8988T (cell line): Measurements from ENCODE around the gene PSMD13.
"Not testable (repeated sequence)": the region's sequence is repeated elsewhere in the genome, so short reads cannot be mapped to it uniquely, and the experiment has no call there.

Source experiments
- DNase-seq: peaks from one replicate; pipeline ENCODE4 v3.0.0; 2011

Gene PSMD13

DNA sequence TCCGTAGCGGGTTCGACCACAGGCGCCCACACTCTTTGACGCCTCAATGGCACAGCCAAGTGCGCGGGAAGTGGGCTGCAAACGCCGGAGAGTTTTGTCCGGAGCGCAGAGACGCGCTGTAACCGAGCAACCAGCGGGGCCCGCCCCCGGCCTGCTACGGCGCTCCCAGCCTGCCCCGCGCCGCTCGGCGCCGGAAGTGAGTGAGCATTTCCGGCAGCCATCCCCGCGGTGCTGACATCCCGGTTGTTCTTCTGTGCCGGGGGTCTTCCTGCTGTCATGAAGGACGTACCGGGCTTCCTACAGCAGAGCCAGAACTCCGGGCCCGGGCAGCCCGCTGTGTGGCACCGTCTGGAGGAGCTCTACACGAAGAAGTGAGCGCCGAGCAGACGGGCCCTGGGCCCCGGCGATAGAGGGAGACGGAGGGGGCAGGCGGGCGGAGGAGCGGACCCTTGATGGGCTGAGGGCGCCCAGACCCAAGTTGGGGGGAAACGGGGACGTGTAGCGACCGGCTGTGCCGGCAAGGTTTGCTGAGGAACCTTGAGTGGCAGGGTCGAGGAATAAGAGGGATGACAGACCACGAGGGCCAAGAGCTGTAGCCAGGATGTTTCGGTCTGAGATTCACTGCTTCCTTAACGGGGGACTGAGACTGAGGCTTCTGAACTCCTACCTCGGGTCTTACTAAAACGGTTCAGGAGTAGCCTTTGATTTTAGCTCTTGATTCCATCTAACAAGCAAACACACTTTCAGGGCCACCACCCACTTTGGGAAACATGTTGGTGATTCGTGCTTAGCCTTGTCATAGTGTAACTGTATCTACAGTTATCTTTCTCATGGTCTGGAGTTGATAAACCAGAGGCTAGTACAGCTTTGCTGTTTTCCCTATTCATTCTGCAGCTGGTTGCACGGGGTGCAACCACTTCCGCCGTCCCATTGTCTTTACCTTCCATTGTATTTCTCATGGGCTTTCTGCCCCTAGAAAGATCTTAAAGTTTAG lies at the start of gene PSMD13:
Gene PSMD13 (plus strand): TSS at position 203 of the 994 bp plus-strand sequence. CDS start 74 bp downstream, at position 277.
- DNase-seq: peak; percentile 97

- DNase-seq: not testable (repeated sequence)
Measured at GRCh38 chr11:189200-189783, 47.5 kb upstream of the PSMD13 start.

GRCh38 chr11:189843-190311 lies 46.9 kb upstream of the PSMD13 start:
- not testable (repeated sequence) for DNase-seq

DNA sequence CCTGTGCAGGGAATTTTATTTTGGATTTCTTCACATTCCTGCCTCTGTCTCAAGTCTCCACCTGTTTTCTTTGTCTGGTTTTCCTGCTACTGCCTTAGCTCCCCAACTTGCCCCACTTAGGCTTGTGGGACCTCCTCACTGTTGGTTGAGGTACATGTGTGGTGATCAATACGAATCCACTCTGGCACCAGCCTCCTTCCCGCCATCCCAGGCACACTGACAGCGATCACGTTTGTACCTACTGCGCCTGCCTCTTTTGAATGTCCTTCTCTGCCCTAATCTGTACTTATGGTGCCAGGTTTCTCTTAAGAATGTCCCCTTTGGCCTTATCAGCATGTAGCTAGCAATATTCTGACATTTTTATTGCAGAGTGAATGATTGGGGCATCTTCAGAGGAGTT lies 46.2 kb upstream of the PSMD13 start:
- DNase-seq: not testable (repeated sequence)

DNA sequence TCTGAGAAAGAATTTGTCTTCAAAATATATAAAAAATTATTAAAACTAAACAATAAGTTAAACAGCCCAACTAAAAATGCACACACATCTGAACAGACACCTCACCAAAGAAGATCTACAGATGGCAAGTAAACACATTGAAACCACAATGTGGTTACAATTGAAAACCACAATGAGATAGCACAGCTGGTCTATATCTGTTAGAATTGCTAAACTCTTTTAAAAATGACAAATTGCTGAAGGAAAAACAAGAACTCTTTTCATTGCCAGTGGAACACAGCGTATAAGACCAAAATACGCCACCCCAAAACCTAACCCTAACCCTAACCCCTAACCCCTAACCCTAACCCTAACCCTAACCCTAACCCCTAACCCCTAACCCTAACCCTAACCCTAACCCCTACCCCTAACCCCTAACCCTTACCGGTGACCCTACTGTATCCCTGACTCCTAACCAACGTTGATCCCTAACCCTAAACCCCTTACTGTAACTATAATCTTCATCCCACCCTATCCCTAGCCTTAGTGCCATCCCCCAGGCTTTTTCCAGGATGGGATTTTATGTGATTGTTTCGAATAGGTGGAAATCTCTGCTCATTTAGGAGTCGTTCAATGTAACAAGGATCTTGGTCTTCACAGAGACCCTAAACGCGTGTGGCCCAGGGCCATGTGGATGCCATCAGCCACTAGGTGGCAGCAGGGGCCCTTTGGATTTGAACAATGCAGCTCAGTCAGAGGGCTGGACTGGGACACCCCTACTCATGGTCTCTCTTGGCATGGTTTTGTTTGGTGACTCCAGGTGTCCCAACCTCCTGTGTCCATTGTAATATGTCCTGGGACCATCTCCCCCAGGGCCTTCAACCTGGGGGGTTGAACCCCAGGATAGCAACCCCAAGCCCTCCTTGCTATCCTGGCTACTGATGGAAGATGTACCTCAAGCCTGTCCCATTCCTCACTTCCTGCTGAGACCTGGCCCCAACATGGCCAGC lies 45.0 kb upstream of the PSMD13 start:
- not testable (repeated sequence) for DNase-seq

DNA sequence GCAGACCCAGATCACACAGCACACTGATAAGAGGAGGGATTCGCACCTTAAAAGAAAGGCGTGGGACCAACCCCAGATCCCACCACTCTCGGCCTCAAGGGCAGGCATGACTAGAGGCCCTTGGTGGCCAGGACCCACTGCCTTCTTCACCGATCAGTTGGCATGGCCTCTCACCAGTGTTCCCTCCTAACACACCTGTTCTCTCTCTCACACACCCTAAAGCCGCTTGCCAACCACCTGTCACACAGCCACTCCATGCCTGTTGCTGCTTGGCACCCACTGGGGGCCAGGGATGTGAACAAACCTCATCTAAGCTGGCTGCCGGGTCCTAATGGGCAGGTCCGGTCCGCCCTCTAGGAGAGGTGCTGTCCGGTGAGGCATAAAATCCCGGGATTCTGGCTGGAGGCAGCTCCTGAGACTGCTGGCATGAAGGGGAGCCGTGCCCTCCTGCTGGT lies 44.1 kb upstream of the PSMD13 start, which contains the start of gene SCGB1C1:
Gene SCGB1C1 (plus strand): TSS at position 405 of the 455 bp plus-strand sequence. CDS start 22 bp downstream, at position 427.
- not testable (repeated sequence) for DNase-seq

DNA sequence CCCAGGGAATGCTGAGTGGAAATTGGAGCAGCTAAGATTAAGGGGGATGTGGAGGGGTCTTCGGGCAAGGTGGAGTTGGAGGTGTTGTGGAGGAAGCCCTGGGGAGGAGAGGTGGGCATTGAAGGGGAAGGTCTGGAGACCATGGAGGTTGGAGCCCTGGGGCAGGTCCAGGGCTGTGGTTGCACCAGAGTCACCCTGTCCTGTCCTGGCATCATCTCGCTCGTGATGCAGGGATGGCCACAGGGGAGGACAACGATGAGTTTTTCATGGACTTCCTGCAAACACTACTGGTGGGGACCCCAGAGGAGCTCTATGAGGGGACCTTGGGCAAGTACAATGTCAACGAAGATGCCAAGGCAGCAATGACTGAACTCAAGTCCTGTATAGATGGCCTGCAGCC lies 43.3 kb upstream of the PSMD13 start:
- DNase-seq: not testable (repeated sequence)

DNA sequence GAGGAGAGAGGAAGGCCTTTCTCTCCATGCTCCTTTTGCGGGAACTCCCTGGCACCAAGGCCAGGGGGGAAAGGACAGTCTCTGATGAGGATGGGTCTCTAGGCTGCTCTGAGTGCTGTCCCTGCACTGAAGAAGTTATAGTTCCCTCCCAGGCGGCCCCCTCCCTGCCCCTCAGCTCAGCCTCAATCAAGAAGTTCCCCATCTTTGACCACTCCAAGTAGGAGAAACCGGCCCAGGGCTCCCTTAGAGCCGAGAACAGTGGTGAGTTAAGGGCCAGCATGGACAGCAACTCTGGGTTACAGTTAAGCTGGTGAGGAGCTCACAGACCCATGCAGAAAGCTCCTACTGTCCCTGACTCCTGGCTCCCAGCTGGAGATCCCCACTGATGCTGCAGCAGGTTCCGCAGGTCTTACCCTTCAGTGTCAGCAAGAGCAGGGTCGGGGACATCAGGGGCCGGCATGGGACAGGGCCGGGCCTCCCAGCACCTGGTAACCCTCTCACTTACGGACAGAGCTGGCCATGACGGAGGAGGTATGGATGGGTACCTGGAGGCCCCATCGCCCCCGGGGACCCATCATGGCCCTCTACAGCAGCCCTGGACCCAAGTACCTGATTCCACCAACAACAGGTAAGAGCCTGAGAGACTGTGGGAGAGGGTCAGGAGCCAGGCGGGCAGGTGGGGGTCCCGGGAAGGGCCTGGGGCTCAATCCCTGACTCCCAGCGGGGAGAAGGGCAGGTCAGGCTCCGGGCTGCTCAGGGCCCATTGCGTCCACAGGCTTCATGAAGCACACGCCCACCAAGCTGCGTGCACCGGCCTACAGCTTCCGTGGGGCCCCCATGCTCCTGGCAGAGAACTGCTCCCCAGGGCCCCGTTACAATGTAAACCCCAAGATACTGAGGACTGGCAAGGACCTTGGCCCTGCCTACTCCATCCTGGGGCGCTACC lies 39.7 kb upstream of the PSMD13 start:
- no peak for DNase-seq

- no peak for DNase-seq
Measured at GRCh38 chr11:197741-198235, 39.0 kb upstream of the PSMD13 start.

DNA sequence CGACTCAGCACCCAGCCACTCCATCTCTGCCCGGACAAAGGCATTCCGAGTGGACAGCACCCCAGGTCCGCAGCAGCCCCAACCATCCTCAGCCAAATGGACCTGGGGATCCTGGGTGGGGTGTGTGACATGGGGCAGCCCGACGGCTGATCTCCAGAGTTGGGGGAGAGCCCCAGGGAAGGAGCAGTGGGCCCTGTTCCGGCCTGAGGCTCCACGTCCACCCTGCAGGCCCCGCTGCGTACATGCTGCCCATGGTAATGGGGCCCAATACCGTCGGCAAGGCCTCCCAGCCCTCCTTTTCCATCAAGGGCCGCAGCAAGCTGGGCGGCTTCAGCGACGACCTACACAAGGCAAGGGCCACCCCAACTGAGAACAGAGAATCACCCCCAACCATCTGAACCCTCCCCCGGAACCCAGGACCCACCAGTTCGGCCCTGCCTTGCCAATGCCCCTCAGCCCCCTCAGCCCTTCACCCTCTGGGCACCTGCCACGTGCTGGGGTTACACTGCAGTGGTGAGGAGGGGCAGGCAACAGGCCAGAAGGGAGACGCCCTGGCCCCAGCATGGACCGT lies 38.5 kb upstream of the PSMD13 start:
- no peak for DNase-seq

GRCh38 chr11:199004-199581 lies 37.7 kb upstream of the PSMD13 start:
- DNase-seq: no peak

DNA sequence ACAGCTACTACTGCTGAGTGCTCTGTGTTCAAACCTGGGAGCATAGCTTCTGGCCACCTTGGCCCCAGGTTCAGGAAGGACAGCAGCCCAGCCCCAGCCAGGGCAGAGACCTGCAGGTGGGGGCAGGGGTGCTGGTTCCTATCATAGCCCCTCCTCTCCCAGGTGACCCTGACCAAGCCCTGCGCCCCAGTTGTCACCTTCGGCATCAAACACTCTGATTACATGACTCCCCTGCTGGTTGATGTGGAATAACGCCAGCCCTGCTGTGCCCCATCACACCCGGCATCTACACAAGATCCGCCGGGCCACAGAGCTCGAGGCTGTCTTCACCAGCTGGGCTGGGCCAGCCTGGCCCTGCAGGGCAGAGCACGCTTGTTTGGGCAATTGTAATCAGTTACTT lies 37.0 kb upstream of the PSMD13 start:
- no peak for DNase-seq

- DNase-seq: no peak
Measured at GRCh38 chr11:200224-201003, 36.4 kb upstream of the PSMD13 start.

DNA sequence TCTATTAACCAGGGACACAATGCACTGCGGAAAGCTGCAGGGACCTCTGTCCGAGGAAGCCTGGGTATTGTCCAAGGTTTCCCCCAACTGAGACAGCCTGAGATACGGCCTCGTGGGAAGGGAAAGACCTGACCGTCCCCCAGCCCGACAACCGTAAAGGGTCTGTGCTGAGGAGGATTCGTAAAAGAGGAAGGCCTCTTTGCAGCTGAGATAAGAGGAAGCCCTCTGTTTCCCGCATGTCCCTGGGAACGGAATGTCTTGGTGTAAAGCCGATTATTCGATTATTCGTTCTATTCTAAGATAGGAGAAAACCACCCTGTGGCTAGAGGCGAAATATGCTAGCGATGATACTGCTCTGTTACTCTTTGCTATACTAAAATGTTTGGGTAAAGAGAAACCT lies 34.8 kb upstream of the PSMD13 start:
- no peak for DNase-seq

GRCh38 chr11:202490-202889 lies 34.3 kb upstream of the PSMD13 start:
- DNase-seq: no peak

- DNase-seq: no peak
Measured at GRCh38 chr11:203056-203944, 33.5 kb upstream of the PSMD13 start.

DNA sequence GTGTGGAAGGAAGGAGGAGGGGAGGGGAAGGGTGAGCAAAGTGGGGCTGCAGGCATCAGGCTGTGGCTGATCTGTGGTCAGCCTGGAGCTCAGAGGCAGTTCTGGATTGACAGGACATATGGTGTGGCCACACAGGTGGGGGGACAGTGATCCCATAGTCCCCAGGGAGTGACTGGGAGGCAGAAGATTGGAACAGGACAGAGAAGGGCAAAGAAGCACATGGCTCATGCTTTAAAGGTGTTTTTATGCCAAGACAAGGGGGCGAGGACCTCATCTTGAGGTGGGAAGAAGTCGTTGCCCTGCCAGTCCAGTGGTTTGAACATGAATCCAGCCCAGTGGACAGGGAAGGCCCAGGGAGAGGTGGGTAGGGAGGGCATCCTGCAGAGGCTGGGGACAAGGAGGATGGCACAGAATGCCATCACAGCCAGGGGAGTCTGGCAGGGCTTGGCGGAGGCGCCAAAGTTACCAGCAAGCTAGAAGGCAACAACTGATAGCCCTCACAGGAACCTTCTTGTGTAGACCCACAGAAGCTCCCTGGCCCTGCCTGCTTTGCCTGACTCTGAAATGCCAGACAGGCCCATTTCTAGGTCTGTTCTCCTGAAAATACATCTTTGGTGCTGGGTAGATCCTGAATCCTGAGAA lies 32.7 kb upstream of the PSMD13 start:
- DNase-seq: no peak

DNA sequence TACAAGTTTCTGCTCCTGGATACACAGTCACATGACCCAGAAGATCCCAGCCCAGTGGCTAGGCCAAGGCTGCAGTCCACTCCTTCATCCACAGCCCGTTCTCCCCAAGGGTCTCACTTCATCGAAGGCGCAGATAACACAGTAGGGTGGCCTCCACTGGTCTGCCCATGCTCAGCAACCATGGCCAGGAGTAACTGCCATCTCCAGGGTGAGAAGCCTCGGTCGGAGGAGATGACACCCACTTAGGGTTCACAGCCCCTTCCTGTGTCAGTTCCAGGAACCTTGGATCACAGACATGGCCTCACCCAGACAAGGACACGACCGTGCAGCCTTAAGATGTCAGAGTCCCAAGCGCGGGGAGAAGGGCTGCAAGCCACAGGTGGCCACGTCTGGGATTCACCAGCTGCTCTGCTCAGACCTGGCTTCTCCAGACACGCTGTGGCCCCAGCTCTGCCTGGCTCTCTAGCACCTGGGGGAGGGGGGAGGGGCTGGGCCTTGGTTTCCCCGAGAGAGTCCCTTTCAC lies 32.1 kb upstream of the PSMD13 start:
- no peak for DNase-seq
